ENCODE results near the gene TRIM17. TPM values are rescaled to one million over a fixed set of nuclear protein-coding genes. Genes with fewer than 3 reads are reported as not detected.

Gene TRIM17
- total RNA-seq, 4 donors from 2014 or later, result 1.2 to 3.8 (median 2.8) TPM

- Histone ChIP-seq H3K27me3 (no peaks in the 10 kb centered on the region), H3K4me1 (peaks cover 29% of the 10 kb centered on the region), H3K27ac (no peak overlapping the region), H3K36me3 (no peaks in the 10 kb centered on the region), H3K4me3 (no peak overlapping the region), H3K9me3 (no peaks in the 10 kb centered on the region)
- peak in 1 of 2 donors; percentile 56 for DNase-seq (ENCODE audit: low spot score in 2 of 2)
- WGBS, result 95% methylated on average over 11 of the region's 31 CpGs
- no peak for TF ChIP-seq CTCF (IDR thresholded peaks at IDR 0.05)
- no peak for TF ChIP-seq EP300 (IDR thresholded peaks at IDR 0.05)
- no peak for TF ChIP-seq POLR2AphosphoS5 (IDR thresholded peaks at IDR 0.05)
- no peak for TF ChIP-seq POLR2A (IDR thresholded peaks at IDR 0.05)
Observed at GRCh38 chr1:228376651-228377631, 39.7 kb downstream of the TRIM17 start.

GRCh38 chr1:228376262-228376628 lies 40.4 kb downstream of the TRIM17 start:
- TF ChIP-seq POLR2AphosphoS5 (IDR thresholded peaks at IDR 0.05), result no peak
- no peak for TF ChIP-seq POLR2A (IDR thresholded peaks at IDR 0.05)
- no peak for TF ChIP-seq EP300 (IDR thresholded peaks at IDR 0.05)
- no peak for TF ChIP-seq CTCF (IDR thresholded peaks at IDR 0.05)
- Histone ChIP-seq H3K27me3 (no peaks in the 10 kb centered on the region), H3K9me3 (no peaks in the 10 kb centered on the region), H3K4me1 (peaks cover 29% of the 10 kb centered on the region), H3K27ac (no peak overlapping the region), H3K36me3 (no peaks in the 10 kb centered on the region), H3K4me3 (no peak overlapping the region)
- DNase-seq (ENCODE audit: low spot score in 2 of 2), result no peak
- 90% methylated on average over 2 of the region's 3 CpGs for WGBS

- Histone ChIP-seq H3K4me1 (peaks cover 29% of the 10 kb centered on the region), H3K4me3 (no peak overlapping the region), H3K27ac (no peak overlapping the region), H3K36me3 (no peaks in the 10 kb centered on the region), H3K27me3 (no peaks in the 10 kb centered on the region), H3K9me3 (no peaks in the 10 kb centered on the region)
- 94% methylated on average over 9 of the region's 22 CpGs for WGBS
- DNase-seq (ENCODE audit: low spot score in 2 of 2), result peak in 1 of 2 donors; percentile 67
- TF ChIP-seq EP300 (IDR thresholded peaks at IDR 0.05) (no peak), POLR2A (IDR thresholded peaks at IDR 0.05) (no peak), CTCF (IDR thresholded peaks at IDR 0.05) (no peak), POLR2AphosphoS5 (IDR thresholded peaks at IDR 0.05) (no peak)
Observed at GRCh38 chr1:228375578-228376261, 40.9 kb downstream of the TRIM17 start.

- H3K4me1 ChIP-seq, result peaks cover 29% of the 10 kb centered on the region
- WGBS, result 58% methylated on average over 15 of the region's 25 CpGs
- H3K4me3 ChIP-seq, result no peak overlapping the region
- no peak for TF ChIP-seq POLR2A (IDR thresholded peaks at IDR 0.05)
- no peak for TF ChIP-seq POLR2AphosphoS5 (IDR thresholded peaks at IDR 0.05)
- TF ChIP-seq CTCF (IDR thresholded peaks at IDR 0.05), result no peak
- TF ChIP-seq EP300 (IDR thresholded peaks at IDR 0.05), result no peak
- DNase-seq (ENCODE audit: low spot score in 2 of 2), result peak; percentile 90 to 91
- no peaks in the 10 kb centered on the region for H3K36me3 ChIP-seq
- H3K9me3 ChIP-seq, result no peaks in the 10 kb centered on the region
- H3K27me3 ChIP-seq, result no peaks in the 10 kb centered on the region
- no peak overlapping the region for H3K27ac ChIP-seq
Observed at GRCh38 chr1:228374711-228375577, 41.7 kb downstream of the TRIM17 start.

Data from suprapubic skin (tissue), 4 donors.